H54 (cell line): ENCODE measurements around the gene TMEM14C.

Experiments used
- DNase-seq: peaks from one replicate; pipeline ENCODE4 v3.0.0; 2011; ENCODE audit warnings: low spot score, mixed read lengths; ENCODE audit not compliant: insufficient read length
- FAIRE-seq: peaks from 3 replicates; lab custom pipeline; 2011; peaks lifted over from hg19 to GRCh38; lab: Jason Lieb, UNC
- POLR2A ChIP-seq: IDR thresholded peaks from 2 replicates; pipeline ENCODE4 v1.6.1; 2011; ENCODE audit warnings: low read depth, mild to moderate bottlenecking, low read length

Gene TMEM14C

GRCh38 chr6:10759884-10760329 is 37.0 kb downstream of the TMEM14C start:
- FAIRE-seq (peak; percentile 98), DNase-seq (peak; percentile 61)
- TF ChIP-seq POLR2A: no peak

- no peak for TF ChIP-seq POLR2A
- no peak for DNase-seq
- FAIRE-seq: peak; percentile 75
Measured at GRCh38 chr6:10763006-10763405, 40.1 kb downstream of the TMEM14C start.

GRCh38 chr6:10769419-10769818 is 46.5 kb downstream of the TMEM14C start:
- FAIRE-seq: no peak
- no peak for DNase-seq
- TF ChIP-seq POLR2A: no peak

- no peak for TF ChIP-seq POLR2A
- FAIRE-seq: no peak
- no peak for DNase-seq
Measured at GRCh38 chr6:10771371-10771894, 48.6 kb downstream of the TMEM14C start.

- TF ChIP-seq POLR2A: no peak
- no peak for FAIRE-seq
- DNase-seq: no peak
Measured at GRCh38 chr6:10778230-10778629, 55.4 kb downstream of the TMEM14C start.

- no peak for DNase-seq
- no peak for TF ChIP-seq POLR2A
- no peak for FAIRE-seq
Measured at GRCh38 chr6:10779076-10779475, 56.2 kb downstream of the TMEM14C start.
